Gastroesophageal sphincter (tissue), 4 donors: ENCODE results near the gene PPP4R3B. TPM values are rescaled to one million over a fixed set of nuclear protein-coding genes. Genes with fewer than 3 reads are reported as not detected.

Source experiments
- ATAC-seq: fragments of 150-250 bp; one replicate; pipeline ENCODE4 v1.9.1; 2016; ENCODE audit warnings: mild to moderate bottlenecking, moderate library complexity
- H3K27ac ChIP-seq, 4 donors: fragments of 200-600 bp; sonication (generic) in 3 of 4; 1 replicate in 3 of 4; 2 replicates in 1 of 4; pipeline ENCODE4 v1.5.1; 2016 to 2019
- H3K27me3 ChIP-seq: fragments of 200-600 bp; sonication (generic); one replicate; pipeline ENCODE4 v1.5.1; 2019
- H3K36me3 ChIP-seq, 2 donors: fragments of 200-600 bp; sonication (generic); one replicate each; pipeline ENCODE4 v1.5.1; 2019; ENCODE audit warnings: control low read depth in 1 of 2
- H3K4me1 ChIP-seq, 3 donors: fragments of 200-600 bp; sonication (generic); 1 replicate in 2 of 3; 2 replicates in 1 of 3; pipeline ENCODE4 v1.5.1; 2016 to 2019; ENCODE audit warnings: control low read depth in 2 of 3
- H3K4me3 ChIP-seq, 2 donors: fragments of 200-600 bp; sonication (generic); one replicate each; pipeline ENCODE4 v1.5.1; 2019; ENCODE audit warnings: mild to moderate bottlenecking in 1 of 2, moderate library complexity in 1 of 2
- H3K9me3 ChIP-seq, 3 donors: fragments of 200-600 bp; sonication (generic); one replicate each; pipeline ENCODE4 v1.5.1; 2017 to 2019; ENCODE audit warnings: control low read depth in 2 of 3
- CTCF ChIP-seq, 4 experiments: fragments of 200-600 bp in 2 of 4; fragments of 450-650 bp in 2 of 4; sonication (generic) in 1 of 4; IDR thresholded peaks; one replicate each; pipeline ENCODE4 v1.5.1; 2017 to 2019; ENCODE audit warnings: antibody characterized with exemption in 4 of 4, mild to moderate bottlenecking in 2 of 4, moderate library complexity in 2 of 4
- EP300 ChIP-seq: sonication (generic); formaldehyde crosslinking; IDR thresholded peaks from one replicate; pipeline ENCODE4 v1.6.1; 2017; ENCODE audit warnings: antibody characterized with exemption, mild to moderate bottlenecking
- POLR2A ChIP-seq, 2 donors: fragments of 450-650 bp; IDR thresholded peaks; one replicate each; pipeline ENCODE4 v1.6.1; 2017; ENCODE audit warnings: antibody characterized with exemption in 2 of 2, mild to moderate bottlenecking in 2 of 2, moderate library complexity in 1 of 2
- POLR2AphosphoS5 ChIP-seq: sonication (generic); formaldehyde crosslinking; IDR thresholded peaks from one replicate; pipeline ENCODE4 v1.6.1; 2017; ENCODE audit warnings: antibody characterized with exemption
- WGBS, 2 donors: methylation state at CpG; one replicate each; pipeline ENCODE4 v1.1.5; 2018; ENCODE audit warnings: low coverage in 1 of 2; 5-methylcytosine and 5-hydroxymethylcytosine counted together
- total RNA-seq, 4 donors: library from RNA; depleted of rRNA; stranded (reverse); fragments of >200 nt; gene quantifications; one replicate each; pipeline ENCODE4 v1.1.0, GENCODE V29; 2016

The PPP4R3B gene
- total RNA-seq, 4 donors from 2014 or later = 89.7 to 114 (median 97.6) TPM

DNA sequence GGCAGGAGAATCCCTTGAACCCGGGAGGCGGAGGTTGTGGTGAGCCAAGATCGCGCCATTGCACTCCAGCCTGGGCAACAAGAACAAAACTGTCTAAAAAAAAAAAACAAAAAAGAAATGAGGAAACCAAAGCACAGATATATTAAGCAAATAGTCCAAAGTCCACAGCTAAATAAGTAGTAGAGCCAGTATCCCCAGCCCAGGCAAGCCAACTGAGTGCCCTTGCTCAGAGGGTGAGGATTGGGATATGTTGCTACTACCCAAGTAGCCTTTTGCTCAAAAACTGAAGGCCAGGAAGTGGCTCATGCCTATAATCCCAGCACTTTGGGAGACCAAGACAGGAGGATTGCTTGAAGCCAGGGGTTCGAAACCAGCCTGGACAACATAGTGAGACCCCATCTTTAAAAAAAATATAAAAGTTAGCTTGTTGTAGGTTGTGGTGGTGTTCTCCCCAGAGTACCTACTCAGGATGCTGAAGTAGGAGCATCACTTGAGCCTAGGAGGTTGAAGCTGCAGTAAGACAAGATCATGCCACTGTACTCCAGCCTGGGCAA lies 92.5 kb downstream of the PPP4R3B start:
- 100% methylated on average over 2 of the region's 5 CpGs; no CpG with 5 or more reads in 1 of the 2 donors for WGBS, 2 donors
- H3K36me3 ChIP-seq = peaks cover 0 to 77% of the 10 kb centered on the region in 2 donors

GRCh38 chr2:55519938-55520885 lies 97.2 kb downstream of the PPP4R3B start:
- Histone ChIP-seq H3K36me3 (peaks cover 0 to 30% of the 10 kb centered on the region in 2 donors), H3K4me1 (peaks cover 0 to 26% (median 4%) of the 10 kb centered on the region in 3 donors), H3K9me3 (no peaks in the 10 kb centered on the region), H3K27ac (peak overlapping the region; percentile 53 to 91 (median 90)), H3K4me3 (peak overlapping the region; percentile 79 to 92), H3K27me3 (no peaks in the 10 kb centered on the region)
- peak; percentile 8 for ATAC-seq
- WGBS, 2 donors = 2 to 5% methylated on average over 22 to 28 of the region's 35 CpGs
- TF ChIP-seq POLR2A (IDR thresholded peaks at IDR 0.05) (no peak), CTCF (IDR thresholded peaks at IDR 0.05) (no peak), POLR2AphosphoS5 (no peak), EP300 (no peak)

More for the DNA sequence above, 92.5 kb downstream of the PPP4R3B start:
- no peak overlapping the region for H3K27ac ChIP-seq
- peaks cover 0 to 16% (median 4%) of the 10 kb centered on the region in 3 donors for H3K4me1 ChIP-seq
- H3K27me3 ChIP-seq = no peaks in the 10 kb centered on the region
- no peak overlapping the region for H3K4me3 ChIP-seq
- TF ChIP-seq POLR2AphosphoS5 (no peak), POLR2A (IDR thresholded peaks at IDR 0.05) (no peak)
- no peak for ATAC-seq
- no peaks in the 10 kb centered on the region for H3K9me3 ChIP-seq

- Histone ChIP-seq H3K9me3 (no peaks in the 10 kb centered on the region), H3K27me3 (no peaks in the 10 kb centered on the region), H3K4me1 (peaks cover 0 to 26% (median 4%) of the 10 kb centered on the region in 3 donors), H3K36me3 (peaks cover 0 to 16% of the 10 kb centered on the region in 2 donors), H3K27ac (peak overlapping the region; percentile 52 to 91 (median 90)), H3K4me3 (peak overlapping the region; percentile 79 to 92)
- ATAC-seq = no peak
- 5 to 39% methylated on average over 4 to 9 of the region's 9 CpGs for WGBS, 2 donors
- TF ChIP-seq EP300 (no peak), CTCF (IDR thresholded peaks at IDR 0.05) (no peak), POLR2AphosphoS5 (no peak), POLR2A (IDR thresholded peaks at IDR 0.05) (no peak)
Measured at GRCh38 chr2:55518841-55519165, 98.6 kb downstream of the PPP4R3B start.

GRCh38 chr2:55511508-55512124 lies 105.8 kb downstream of the PPP4R3B start:
- no peaks in the 10 kb centered on the region for H3K9me3 ChIP-seq
- ATAC-seq = no peak
- TF ChIP-seq POLR2A (IDR thresholded peaks at IDR 0.05) (no peak), EP300 (no peak), CTCF (IDR thresholded peaks at IDR 0.05) (peak in 2 of 4 experiments; percentile 18 to 38)
- H3K4me1 ChIP-seq = no peaks in the 10 kb centered on the region
- no peak overlapping the region for H3K27ac ChIP-seq
- no peak overlapping the region for H3K4me3 ChIP-seq
- 34 to 37% methylated on average over 7 of the region's 7 CpGs for WGBS, 2 donors
- H3K36me3 ChIP-seq = no peaks in the 10 kb centered on the region
- H3K27me3 ChIP-seq = no peaks in the 10 kb centered on the region

DNA sequence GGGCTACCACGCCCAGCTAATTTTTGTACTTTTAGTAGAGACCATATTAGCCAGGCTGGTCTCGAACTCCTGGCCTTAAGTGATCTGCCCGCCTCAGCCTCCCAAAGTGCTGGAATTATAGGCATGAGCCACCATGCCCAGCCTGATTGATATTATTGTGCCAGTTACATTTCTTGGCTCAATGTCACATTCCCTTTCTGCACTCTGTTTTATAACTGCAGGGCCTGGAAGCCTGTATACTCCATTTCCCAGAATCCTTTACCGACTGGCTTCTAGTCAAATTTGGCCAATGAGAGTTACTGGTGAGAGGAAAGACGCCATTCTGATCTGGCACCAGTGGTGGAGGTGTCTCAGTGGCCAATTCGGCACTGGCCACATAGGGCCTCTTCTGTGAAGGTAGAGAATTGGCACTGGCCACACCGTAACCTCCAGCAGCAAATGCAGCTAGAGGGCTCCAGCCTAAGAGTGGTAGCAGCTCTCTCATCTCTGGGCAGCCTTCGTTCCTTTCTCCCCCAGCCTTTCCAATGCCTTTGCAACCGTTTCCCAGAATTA lies 114.8 kb downstream of the PPP4R3B start:
- TF ChIP-seq POLR2A (IDR thresholded peaks at IDR 0.05) (no peak), CTCF (IDR thresholded peaks at IDR 0.05) (no peak), POLR2AphosphoS5 (no peak), EP300 (no peak)
- Histone ChIP-seq H3K4me1 (no peaks in the 10 kb centered on the region), H3K27ac (no peak overlapping the region), H3K9me3 (no peaks in the 10 kb centered on the region), H3K27me3 (no peaks in the 10 kb centered on the region), H3K36me3 (no peaks in the 10 kb centered on the region), H3K4me3 (no peak overlapping the region)
- 85 to 96% methylated on average over 3 to 9 of the region's 9 CpGs for WGBS, 2 donors
- ATAC-seq = no peak
